Body of pancreas (tissue), 4 donors: ENCODE results near the gene ATP11A. TPM values are rescaled to one million over a fixed set of nuclear protein-coding genes. Genes with fewer than 3 reads are reported as not detected.
A peak's percentile ranks its signal among the peaks of the same experiment; 100 is the strongest.

Source experiments
- ATAC-seq: fragments of 150-250 bp; one replicate; pipeline ENCODE4 v1.9.1; 2016
- DNase-seq, 4 donors: peaks; one replicate each; pipeline ENCODE4 v3.0.0-alpha.2; 2019
- H3K27ac ChIP-seq, 4 donors: fragments of 200-600 bp; sonication (generic); 1 replicate in 3 of 4; 2 replicates in 1 of 4; pipeline versions ENCODE4 v1.5.1 to v1.6.1; 2016 to 2019; ENCODE audit warnings: mild to moderate bottlenecking in 1 of 4, mixed read lengths in 1 of 4, moderate library complexity in 1 of 4
- H3K27me3 ChIP-seq, 2 donors: fragments of 200-600 bp; sonication (generic); one replicate each; pipeline ENCODE4 v1.6.0; 2016; ENCODE audit warnings: mild to moderate bottlenecking in 1 of 2
- H3K36me3 ChIP-seq, 2 donors: fragments of 200-600 bp; sonication (generic); replicated peaks in 1 of 2; 2 replicates each; pipeline ENCODE4 v1.5.1; 2016; ENCODE audit warnings: low read depth in 2 of 2; ENCODE audit not compliant: insufficient read depth in 1 of 2
- H3K4me1 ChIP-seq: fragments of 200-600 bp; sonication (generic); one replicate; pipeline ENCODE4 v1.6.0; 2016
- H3K4me3 ChIP-seq, 2 donors: fragments of 200-600 bp; sonication (generic); 1 replicate in 1 of 2; 2 replicates in 1 of 2; pipeline ENCODE4 v1.5.1; 2016 to 2019
- H3K9me3 ChIP-seq, 3 donors: fragments of 200-600 bp; sonication (generic); 1 replicate in 2 of 3; 2 replicates in 1 of 3; pipeline ENCODE4 v1.5.1; 2016
- POLR2A ChIP-seq, 3 donors: fragments of 450-650 bp; IDR thresholded peaks; one replicate each; pipeline ENCODE4 v1.6.1; 2016; ENCODE audit warnings: antibody characterized with exemption in 3 of 3, mild to moderate bottlenecking in 2 of 3
- WGBS, 2 donors: methylation state at CpG; one replicate each; pipeline ENCODE4 v1.1.5; 2017; 5-methylcytosine and 5-hydroxymethylcytosine counted together
- intact Hi-C: fragments of 100-400 bp; cut with DNase I; formaldehyde crosslinking; loops from one replicate; pipeline ENCODE4 v1.15.1; 2023
- total RNA-seq, 2 donors: library from RNA; depleted of rRNA; stranded (reverse); fragments of >200 nt; gene quantifications; one replicate each; pipeline ENCODE4 v1.1.0, GENCODE V29; 2016
- TF ChIP-seq, protein P1 (sequence below), 7 experiments: fragments of 450-650 bp in 4 of 7; fragments of 200-600 bp in 3 of 7; sonication (generic) in 3 of 7; IDR thresholded peaks; one replicate each; pipeline ENCODE4 v1.5.1; 2016 to 2019; ENCODE audit warnings: antibody characterized with exemption in 7 of 7

The ATP11A gene
- total RNA-seq, 2 donors from 2014 or later, result 24.1 to 33.9 TPM

DNA sequence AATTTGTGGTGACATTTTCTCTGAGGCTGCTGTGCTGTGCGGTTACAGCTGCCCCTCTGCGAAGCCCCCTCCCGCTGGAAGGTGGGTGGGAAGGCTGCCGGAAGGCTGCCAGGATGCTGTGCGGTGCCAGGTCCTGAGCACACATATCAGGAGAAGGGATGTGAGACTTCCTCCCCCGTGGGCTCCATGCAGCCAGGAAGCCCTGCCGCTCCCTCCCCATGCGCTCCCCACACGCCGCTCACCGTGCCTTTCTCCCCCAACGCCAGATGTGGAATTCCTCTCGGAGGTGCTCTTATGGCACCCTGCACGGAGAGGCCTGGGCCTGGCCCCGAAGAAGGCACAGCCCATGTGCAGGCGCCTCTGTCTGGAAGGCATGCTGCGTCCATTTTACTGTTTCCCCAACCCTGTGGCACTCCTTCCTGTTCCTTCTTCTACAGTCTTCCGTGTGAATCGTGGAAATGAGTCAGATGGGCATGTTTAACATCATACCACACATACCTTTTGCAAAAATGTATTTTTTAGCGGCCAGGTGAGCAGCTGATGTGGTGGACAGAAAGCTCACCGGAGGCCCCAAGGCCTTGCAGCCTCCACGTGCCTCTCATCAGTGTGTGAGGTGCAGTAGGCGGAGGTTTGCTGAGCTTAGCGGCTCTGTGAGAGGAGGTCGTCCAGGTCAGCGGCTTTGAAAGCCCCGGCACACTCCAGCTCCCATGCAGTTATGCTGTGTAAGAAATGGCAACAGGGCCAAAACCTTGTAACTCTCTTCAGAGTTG is 88.0 kb downstream of the ATP11A start:
- no peak for DNase-seq
- no peaks in the 10 kb centered on the region for H3K36me3 ChIP-seq
- H3K4me3 ChIP-seq, result no peak overlapping the region
- WGBS, 2 donors, result 85 to 87% methylated on average over 26 to 27 of the region's 27 CpGs
- H3K9me3 ChIP-seq, result no peaks in the 10 kb centered on the region
- peaks cover 16% of the 10 kb centered on the region for H3K4me1 ChIP-seq
- no peak for ATAC-seq
- no peak overlapping the region for H3K27ac ChIP-seq
- intact Hi-C loops, result no loop called here
- H3K27me3 ChIP-seq, result no peaks in the 10 kb centered on the region
- TF ChIP-seq, protein P1, sequence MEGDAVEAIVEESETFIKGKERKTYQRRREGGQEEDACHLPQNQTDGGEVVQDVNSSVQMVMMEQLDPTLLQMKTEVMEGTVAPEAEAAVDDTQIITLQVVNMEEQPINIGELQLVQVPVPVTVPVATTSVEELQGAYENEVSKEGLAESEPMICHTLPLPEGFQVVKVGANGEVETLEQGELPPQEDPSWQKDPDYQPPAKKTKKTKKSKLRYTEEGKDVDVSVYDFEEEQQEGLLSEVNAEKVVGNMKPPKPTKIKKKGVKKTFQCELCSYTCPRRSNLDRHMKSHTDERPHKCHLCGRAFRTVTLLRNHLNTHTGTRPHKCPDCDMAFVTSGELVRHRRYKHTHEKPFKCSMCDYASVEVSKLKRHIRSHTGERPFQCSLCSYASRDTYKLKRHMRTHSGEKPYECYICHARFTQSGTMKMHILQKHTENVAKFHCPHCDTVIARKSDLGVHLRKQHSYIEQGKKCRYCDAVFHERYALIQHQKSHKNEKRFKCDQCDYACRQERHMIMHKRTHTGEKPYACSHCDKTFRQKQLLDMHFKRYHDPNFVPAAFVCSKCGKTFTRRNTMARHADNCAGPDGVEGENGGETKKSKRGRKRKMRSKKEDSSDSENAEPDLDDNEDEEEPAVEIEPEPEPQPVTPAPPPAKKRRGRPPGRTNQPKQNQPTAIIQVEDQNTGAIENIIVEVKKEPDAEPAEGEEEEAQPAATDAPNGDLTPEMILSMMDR (IDR thresholded peaks at IDR 0.05), result no peak
- TF ChIP-seq POLR2A (IDR thresholded peaks at IDR 0.05), result no peak

DNA sequence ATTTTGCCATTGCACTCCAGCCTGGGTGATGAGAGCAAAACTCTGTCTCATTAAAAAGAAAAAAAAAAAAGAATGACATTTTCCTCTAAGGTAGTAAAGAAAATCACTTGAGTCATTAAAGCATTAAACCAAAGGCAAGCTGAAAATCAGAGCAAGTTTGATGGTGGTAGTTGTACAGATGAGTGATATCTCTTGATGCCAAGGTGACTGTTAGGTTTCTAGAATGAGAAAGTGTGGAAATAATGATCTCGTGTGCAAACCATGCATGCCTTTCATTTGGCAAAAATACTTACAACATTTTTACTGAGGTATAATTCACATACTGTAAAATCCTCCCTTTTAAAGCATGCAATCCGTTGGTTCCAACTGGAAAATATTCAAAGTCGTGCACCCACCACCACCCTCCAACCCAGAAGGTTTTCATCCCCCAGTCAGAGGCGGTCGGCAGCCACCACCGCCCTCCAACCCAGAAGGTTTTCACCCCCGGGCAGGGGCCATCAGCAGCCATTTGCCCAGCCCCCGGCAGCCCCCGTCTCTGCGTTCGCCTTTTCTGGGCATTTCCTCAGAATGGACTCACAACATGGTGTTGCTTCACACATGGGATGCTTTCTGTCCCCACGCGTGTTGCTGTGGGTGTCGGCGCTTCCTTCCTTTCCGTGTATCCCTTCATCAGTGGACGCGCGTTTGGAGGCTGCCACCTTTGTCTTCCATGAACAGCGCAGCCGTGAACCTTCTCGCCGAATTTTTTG is 90.2 kb downstream of the ATP11A start:
- ATAC-seq (no peak), DNase-seq (no peak)
- WGBS, 2 donors, result 92 to 94% methylated on average over 23 of the region's 23 CpGs
- no peak overlapping the region for H3K4me3 ChIP-seq
- peaks cover 16% of the 10 kb centered on the region for H3K4me1 ChIP-seq
- H3K9me3 ChIP-seq, result no peaks in the 10 kb centered on the region
- intact Hi-C loops, result no loop called here
- no peak overlapping the region for H3K27ac ChIP-seq
- H3K36me3 ChIP-seq, result no peaks in the 10 kb centered on the region
- H3K27me3 ChIP-seq, result no peaks in the 10 kb centered on the region
- TF ChIP-seq, protein P1 (IDR thresholded peaks at IDR 0.05), result no peak
- TF ChIP-seq POLR2A (IDR thresholded peaks at IDR 0.05), result no peak

DNA sequence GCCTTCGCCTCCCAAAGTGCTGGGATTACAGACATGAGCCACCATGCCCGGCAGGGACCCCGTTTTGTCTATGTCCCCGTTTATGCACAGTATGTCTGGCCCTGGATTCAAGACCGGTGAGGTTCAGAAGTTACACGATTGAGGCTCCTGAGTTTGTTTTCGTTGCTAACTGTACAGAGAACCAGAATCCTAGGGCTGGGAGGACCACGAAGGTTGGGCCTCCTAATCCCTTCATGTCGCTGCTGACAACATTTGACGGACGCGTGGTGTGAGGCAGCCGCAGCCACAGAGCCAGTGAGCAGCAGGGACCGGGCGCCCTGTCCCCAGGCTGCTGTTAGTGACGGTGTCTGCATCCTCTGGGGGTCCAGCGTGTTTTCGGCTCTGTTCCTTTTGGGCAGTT is 91.4 kb downstream of the ATP11A start:
- peak overlapping the region in 2 of 4 donors; percentile 43 to 53 for H3K27ac ChIP-seq

DNA sequence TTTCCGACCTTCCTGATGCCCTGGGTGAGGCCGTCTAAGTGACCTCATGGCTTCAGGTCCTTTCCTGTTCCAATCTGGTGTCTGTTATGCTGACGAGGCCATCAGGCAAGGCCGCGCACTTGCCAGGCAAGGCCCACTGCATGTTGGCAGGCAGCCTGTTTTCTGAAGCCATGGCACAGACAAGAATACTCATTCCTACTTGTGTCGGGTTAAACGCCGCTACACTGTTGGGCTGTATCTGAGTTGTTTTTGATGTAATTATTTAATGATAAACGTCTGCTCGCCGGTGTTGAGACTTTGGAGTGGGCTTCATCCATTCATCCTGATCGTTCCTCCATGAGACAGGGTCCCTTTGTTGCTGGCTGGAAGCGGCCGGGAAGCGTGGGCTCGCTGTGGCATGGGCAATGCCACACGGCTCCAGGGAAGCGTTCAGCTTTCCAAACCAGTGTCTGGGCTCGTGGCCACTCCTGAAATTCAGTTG is 92.1 kb downstream of the ATP11A start:
- H3K27ac ChIP-seq, result peak overlapping the region in 2 of 4 donors; percentile 43 to 53
- H3K4me1 ChIP-seq, result peaks cover 16% of the 10 kb centered on the region
- no peaks in the 10 kb centered on the region for H3K27me3 ChIP-seq
- H3K36me3 ChIP-seq, result peaks cover 0 to 2% of the 10 kb centered on the region in 2 donors
- WGBS, 2 donors, result 75 to 79% methylated on average over 19 of the region's 19 CpGs
- no peak overlapping the region for H3K4me3 ChIP-seq
- peak in 3 of 4 donors; percentile 59 to 65 (median 65) for DNase-seq
- no peak for TF ChIP-seq POLR2A (IDR thresholded peaks at IDR 0.05)
- TF ChIP-seq, protein P1 (IDR thresholded peaks at IDR 0.05), result no peak
- ATAC-seq, result peak; percentile 49
- intact Hi-C loops, result no loop called here
- no peaks in the 10 kb centered on the region for H3K9me3 ChIP-seq

More for the DNA sequence above, 91.4 kb downstream of the ATP11A start:
- Histone ChIP-seq H3K27me3 (no peaks in the 10 kb centered on the region), H3K4me1 (peaks cover 16% of the 10 kb centered on the region), H3K36me3 (no peaks in the 10 kb centered on the region), H3K4me3 (no peak overlapping the region), H3K9me3 (no peaks in the 10 kb centered on the region)
- TF ChIP-seq POLR2A (IDR thresholded peaks at IDR 0.05), result no peak
- TF ChIP-seq, protein P1 (IDR thresholded peaks at IDR 0.05), result no peak
- WGBS, 2 donors, result 94 to 97% methylated on average over 18 of the region's 18 CpGs
- no peak for DNase-seq
- ATAC-seq, result no peak
- intact Hi-C loops, result no loop called here
